Measurements from ENCODE around the gene PTCH1. TPM values are rescaled to one million over a fixed set of nuclear protein-coding genes. Genes with fewer than 3 reads are reported as not detected.

PTCH1 gene
- polyA plus RNA-seq, 1 of the 3 experiments (the other 2 are of a cell fraction), result 3.3 TPM

DNA sequence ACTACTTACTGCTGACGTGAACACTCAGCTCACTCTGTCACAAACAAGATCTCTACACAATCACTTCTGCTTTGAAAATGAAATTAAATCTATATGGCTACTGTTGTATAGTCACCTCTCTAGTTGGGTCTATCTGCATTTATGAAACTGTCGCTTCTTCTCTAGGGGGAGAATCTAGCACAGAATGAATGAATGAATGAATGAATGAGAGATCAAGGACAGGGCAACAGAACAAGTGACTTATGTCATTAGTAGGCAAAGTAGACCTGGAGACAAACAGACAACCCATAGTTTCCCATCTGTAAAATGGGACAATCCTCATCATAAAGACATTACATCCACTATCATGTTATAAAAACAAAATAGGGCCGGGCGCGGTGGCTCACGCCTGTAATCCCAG lies 13.4 kb downstream of the PTCH1 start:
- peaks cover 12 to 38% of the 10 kb centered on the region in 2 experiments for H3K4me1 ChIP-seq (ENCODE audit: control insufficient read depth in 1 of 2, insufficient read depth in 2 of 2, low read depth in 1 of 2, low read length in 1 of 2)
- no peak for DNase-seq
- H3K9me3 ChIP-seq, result no peaks in the 10 kb centered on the region
- H4K20me1 ChIP-seq (ENCODE audit: insufficient read depth), result no peaks in the 10 kb centered on the region; the same call in 1 of the 2 replicates
- 89% methylated on average over 5 of the region's 6 CpGs for WGBS (ENCODE audit: low lambda C conversion rate)
- H3K4me2 ChIP-seq, result no peak overlapping the region
- no peak overlapping the region for H2AFZ ChIP-seq (ENCODE audit: low read depth)
- ChIA-PET CTCF (interaction anchor here (1.5 to 1.6 kb wide), 2 partner anchors 235 to 714 kb away, joined by 4 to 6 read pairs; no protein-coding TSS in a partner anchor), POLR2A (no interaction called here)
- H3K9me2 ChIP-seq, result no peaks in the 10 kb centered on the region
- no peak overlapping the region for H3K9ac ChIP-seq
- peaks cover 13% of the 10 kb centered on the region; the same call in 1 of the 2 replicates for H3K79me2 ChIP-seq (ENCODE audit: insufficient read depth)
- H3K27ac ChIP-seq (ENCODE audit: low read depth in 2 of 2, low read length in 1 of 2), result no peak overlapping the region
- TF ChIP-seq POLR2AphosphoS5 (IDR thresholded peaks at IDR 0.05; ENCODE audit: low read depth, low read length) (no peak), CHD2 (IDR thresholded peaks at IDR 0.05; ENCODE audit: low read length, partially characterized antibody) (no peak), EZH2phosphoT487 (IDR thresholded peaks at IDR 0.05; ENCODE audit: borderline replicate concordance, low read depth) (no peak), FOSL2 (IDR thresholded peaks at IDR 0.05; ENCODE audit: borderline replicate concordance, low read depth) (no peak)
- TF ChIP-seq, protein P1, sequence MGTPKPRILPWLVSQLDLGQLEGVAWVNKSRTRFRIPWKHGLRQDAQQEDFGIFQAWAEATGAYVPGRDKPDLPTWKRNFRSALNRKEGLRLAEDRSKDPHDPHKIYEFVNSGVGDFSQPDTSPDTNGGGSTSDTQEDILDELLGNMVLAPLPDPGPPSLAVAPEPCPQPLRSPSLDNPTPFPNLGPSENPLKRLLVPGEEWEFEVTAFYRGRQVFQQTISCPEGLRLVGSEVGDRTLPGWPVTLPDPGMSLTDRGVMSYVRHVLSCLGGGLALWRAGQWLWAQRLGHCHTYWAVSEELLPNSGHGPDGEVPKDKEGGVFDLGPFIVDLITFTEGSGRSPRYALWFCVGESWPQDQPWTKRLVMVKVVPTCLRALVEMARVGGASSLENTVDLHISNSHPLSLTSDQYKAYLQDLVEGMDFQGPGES (IDR thresholded peaks at IDR 0.05; ENCODE audit: low read depth, low read length), result no peak
- TF ChIP-seq, protein P2, sequence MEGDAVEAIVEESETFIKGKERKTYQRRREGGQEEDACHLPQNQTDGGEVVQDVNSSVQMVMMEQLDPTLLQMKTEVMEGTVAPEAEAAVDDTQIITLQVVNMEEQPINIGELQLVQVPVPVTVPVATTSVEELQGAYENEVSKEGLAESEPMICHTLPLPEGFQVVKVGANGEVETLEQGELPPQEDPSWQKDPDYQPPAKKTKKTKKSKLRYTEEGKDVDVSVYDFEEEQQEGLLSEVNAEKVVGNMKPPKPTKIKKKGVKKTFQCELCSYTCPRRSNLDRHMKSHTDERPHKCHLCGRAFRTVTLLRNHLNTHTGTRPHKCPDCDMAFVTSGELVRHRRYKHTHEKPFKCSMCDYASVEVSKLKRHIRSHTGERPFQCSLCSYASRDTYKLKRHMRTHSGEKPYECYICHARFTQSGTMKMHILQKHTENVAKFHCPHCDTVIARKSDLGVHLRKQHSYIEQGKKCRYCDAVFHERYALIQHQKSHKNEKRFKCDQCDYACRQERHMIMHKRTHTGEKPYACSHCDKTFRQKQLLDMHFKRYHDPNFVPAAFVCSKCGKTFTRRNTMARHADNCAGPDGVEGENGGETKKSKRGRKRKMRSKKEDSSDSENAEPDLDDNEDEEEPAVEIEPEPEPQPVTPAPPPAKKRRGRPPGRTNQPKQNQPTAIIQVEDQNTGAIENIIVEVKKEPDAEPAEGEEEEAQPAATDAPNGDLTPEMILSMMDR (IDR thresholded peaks at IDR 0.05), result no peak
- H3K36me3 ChIP-seq (replicated peaks in 1 of 2; ENCODE audit: control insufficient read depth in 1 of 2, insufficient read depth in 2 of 2, low read length in 1 of 2), result no peaks in the 10 kb centered on the region
- H3F3A ChIP-seq (replicated peaks; ENCODE audit: insufficient read depth), result peaks cover 12% of the 10 kb centered on the region
- no peaks in the 10 kb centered on the region for H3K27me3 ChIP-seq (ENCODE audit: insufficient read depth)
- no peak overlapping the region for H3K4me3 ChIP-seq (ENCODE audit: low read depth in 2 of 2, low read length in 1 of 2)

DNA sequence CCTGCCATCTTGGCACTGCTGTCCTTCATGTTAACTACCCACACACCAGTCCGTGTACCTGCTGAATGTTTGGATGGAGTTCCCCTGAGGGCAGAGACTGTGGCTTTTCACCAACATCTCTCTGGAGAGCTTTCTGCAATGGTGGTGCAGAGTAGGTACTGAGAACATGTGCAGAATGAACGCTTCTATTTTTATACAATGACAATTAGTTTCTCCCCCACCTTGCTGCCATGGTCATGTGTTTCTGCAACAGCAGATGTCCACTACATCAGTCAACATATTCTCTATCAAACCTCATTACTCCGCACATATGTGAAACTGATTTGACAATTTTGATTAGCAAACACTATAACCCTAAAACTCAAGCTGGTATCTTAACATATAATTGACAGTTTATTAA lies 14.5 kb downstream of the PTCH1 start:
- Histone ChIP-seq H3K9ac (no peak overlapping the region), H3K4me3 (ENCODE audit: low read depth in 2 of 2, low read length in 1 of 2) (no peak overlapping the region), H3F3A (replicated peaks; ENCODE audit: insufficient read depth) (peaks cover 12% of the 10 kb centered on the region), H4K20me1 (ENCODE audit: insufficient read depth) (no peaks in the 10 kb centered on the region; the same call in 1 of the 2 replicates), H3K4me2 (no peak overlapping the region), H3K36me3 (replicated peaks in 1 of 2; ENCODE audit: control insufficient read depth in 1 of 2, insufficient read depth in 2 of 2, low read length in 1 of 2) (no peaks in the 10 kb centered on the region), H3K4me1 (ENCODE audit: control insufficient read depth in 1 of 2, insufficient read depth in 2 of 2, low read depth in 1 of 2, low read length in 1 of 2) (peaks cover 12 to 44% of the 10 kb centered on the region in 2 experiments), H2AFZ (ENCODE audit: low read depth) (no peak overlapping the region), H3K9me2 (no peaks in the 10 kb centered on the region), H3K9me3 (no peaks in the 10 kb centered on the region), H3K79me2 (ENCODE audit: insufficient read depth) (peaks cover 6% of the 10 kb centered on the region; the same call in 1 of the 2 replicates), H3K27ac (ENCODE audit: low read depth in 2 of 2, low read length in 1 of 2) (no peak overlapping the region), H3K27me3 (ENCODE audit: insufficient read depth) (no peaks in the 10 kb centered on the region)
- WGBS (ENCODE audit: low lambda C conversion rate), result 93% methylated on average over 3 of the region's 3 CpGs
- TF ChIP-seq NRF1 (IDR thresholded peaks at IDR 0.05; ENCODE audit: low read depth, low read length), result no peak
- no peak for TF ChIP-seq NFIC (IDR thresholded peaks at IDR 0.05; ENCODE audit: borderline replicate concordance)
- TF ChIP-seq FOXJ3 (CRISPR knock-in tag; IDR thresholded peaks at IDR 0.05), result no peak
- no peak for TF ChIP-seq YY1 (IDR thresholded peaks at IDR 0.05; ENCODE audit: low read depth)
- no peak for TF ChIP-seq GATA2 (CRISPR knock-in tag; IDR thresholded peaks at IDR 0.05)
- TF ChIP-seq, protein P3, sequence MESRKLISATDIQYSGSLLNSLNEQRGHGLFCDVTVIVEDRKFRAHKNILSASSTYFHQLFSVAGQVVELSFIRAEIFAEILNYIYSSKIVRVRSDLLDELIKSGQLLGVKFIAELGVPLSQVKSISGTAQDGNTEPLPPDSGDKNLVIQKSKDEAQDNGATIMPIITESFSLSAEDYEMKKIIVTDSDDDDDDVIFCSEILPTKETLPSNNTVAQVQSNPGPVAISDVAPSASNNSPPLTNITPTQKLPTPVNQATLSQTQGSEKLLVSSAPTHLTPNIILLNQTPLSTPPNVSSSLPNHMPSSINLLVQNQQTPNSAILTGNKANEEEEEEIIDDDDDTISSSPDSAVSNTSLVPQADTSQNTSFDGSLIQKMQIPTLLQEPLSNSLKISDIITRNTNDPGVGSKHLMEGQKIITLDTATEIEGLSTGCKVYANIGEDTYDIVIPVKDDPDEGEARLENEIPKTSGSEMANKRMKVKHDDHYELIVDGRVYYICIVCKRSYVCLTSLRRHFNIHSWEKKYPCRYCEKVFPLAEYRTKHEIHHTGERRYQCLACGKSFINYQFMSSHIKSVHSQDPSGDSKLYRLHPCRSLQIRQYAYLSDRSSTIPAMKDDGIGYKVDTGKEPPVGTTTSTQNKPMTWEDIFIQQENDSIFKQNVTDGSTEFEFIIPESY (IDR thresholded peaks at IDR 0.05; ENCODE audit: borderline replicate concordance, low read depth), result no peak
- ChIA-PET POLR2A (no interaction called here), CTCF (interaction anchor here (1.3 to 1.6 kb wide), 2 partner anchors 233 to 715 kb away, joined by 3 to 4 read pairs; no protein-coding TSS in a partner anchor)
- DNase-seq, result no peak
